ENCODE results near the gene CMTM7. TPM values are rescaled to one million over a fixed set of nuclear protein-coding genes. Genes with fewer than 3 reads are reported as not detected.
"Not testable (repeated sequence)": the region's sequence is repeated elsewhere in the genome, so short reads cannot be mapped to it uniquely, and the experiment has no call there.

Gene CMTM7
- total RNA-seq, 1 donor from 2014 or later: 2.9 TPM

- peaks cover 8% of the 10 kb centered on the region for H3K36me3 ChIP-seq
- H3K9me3 ChIP-seq (replicated peaks): no peaks in the 10 kb centered on the region
- H3K27ac ChIP-seq (replicated peaks): no peak overlapping the region
- DNase-seq: no peak
- no peak for TF ChIP-seq CTCF (IDR thresholded peaks at IDR 0.05; ENCODE audit: borderline replicate concordance)
- peaks cover 15% of the 10 kb centered on the region for H3K4me1 ChIP-seq
- no peaks in the 10 kb centered on the region for H3K27me3 ChIP-seq (ENCODE audit: low read depth)
- no peak overlapping the region for H3K4me3 ChIP-seq
- intact Hi-C loops (cut with micrococcal nuclease): loop anchor here (10.0 kb wide), 1 partner anchor 296 kb away; no protein-coding TSS in a partner anchor
Measured at GRCh38 chr3:32471246-32471645, 79.6 kb downstream of the CMTM7 start.

GRCh38 chr3:32472151-32472550 is 80.5 kb downstream of the CMTM7 start:
- H3K27ac ChIP-seq (replicated peaks); H3K9me3 ChIP-seq (replicated peaks); H3K36me3 ChIP-seq; DNase-seq; H3K4me3 ChIP-seq; H3K27me3 ChIP-seq (ENCODE audit: low read depth): not testable (repeated sequence)
- H3K4me1 ChIP-seq: peaks cover 15% of the 10 kb centered on the region
- intact Hi-C loops (cut with micrococcal nuclease): loop anchor here (10.0 kb wide), 1 partner anchor 297 kb away; no protein-coding TSS in a partner anchor

- TF ChIP-seq CTCF (IDR thresholded peaks at IDR 0.05; ENCODE audit: borderline replicate concordance): no peak
- no peaks in the 10 kb centered on the region for H3K4me1 ChIP-seq
- intact Hi-C loops (cut with micrococcal nuclease): loop anchor here (10.0 kb wide), 1 partner anchor 299 kb away; no protein-coding TSS in a partner anchor
Measured at GRCh38 chr3:32474201-32474600, 82.5 kb downstream of the CMTM7 start.

GRCh38 chr3:32480604-32481003 is 89.0 kb downstream of the CMTM7 start:
- Histone ChIP-seq H3K9me3 (replicated peaks) (no peaks in the 10 kb centered on the region), H3K36me3 (peaks cover 26% of the 10 kb centered on the region), H3K4me3 (no peak overlapping the region), H3K27ac (replicated peaks) (no peak overlapping the region), H3K4me1 (peaks cover 6% of the 10 kb centered on the region), H3K27me3 (ENCODE audit: low read depth) (no peaks in the 10 kb centered on the region)
- intact Hi-C loops (cut with micrococcal nuclease): no loop called here
- no peak for DNase-seq
- no peak for TF ChIP-seq CTCF (IDR thresholded peaks at IDR 0.05; ENCODE audit: borderline replicate concordance)

More at GRCh38 chr3:32474201-32474600, 82.5 kb downstream of the CMTM7 start:
- Histone ChIP-seq H3K27ac (replicated peaks) (no peak overlapping the region), H3K4me3 (no peak overlapping the region), H3K36me3 (peaks cover 22% of the 10 kb centered on the region), H3K27me3 (ENCODE audit: low read depth) (no peaks in the 10 kb centered on the region), H3K9me3 (replicated peaks) (no peaks in the 10 kb centered on the region)
- no peak for DNase-seq

GRCh38 chr3:32481791-32482631 is 90.4 kb downstream of the CMTM7 start:
- Histone ChIP-seq H3K9me3 (replicated peaks) (no peaks in the 10 kb centered on the region), H3K4me1 (peaks cover 6% of the 10 kb centered on the region), H3K27ac (replicated peaks) (no peak overlapping the region), H3K4me3 (no peak overlapping the region), H3K27me3 (ENCODE audit: low read depth) (no peaks in the 10 kb centered on the region), H3K36me3 (peaks cover 36% of the 10 kb centered on the region)
- no peak for TF ChIP-seq CTCF (IDR thresholded peaks at IDR 0.05; ENCODE audit: borderline replicate concordance)
- intact Hi-C loops (cut with micrococcal nuclease): no loop called here
- DNase-seq: no peak

- no peak overlapping the region for H3K27ac ChIP-seq (replicated peaks)
- DNase-seq: no peak
- no peaks in the 10 kb centered on the region for H3K27me3 ChIP-seq (ENCODE audit: low read depth)
- H3K4me3 ChIP-seq: no peak overlapping the region
- intact Hi-C loops (cut with micrococcal nuclease): no loop called here
- H3K36me3 ChIP-seq: peaks cover 41% of the 10 kb centered on the region
- no peaks in the 10 kb centered on the region for H3K9me3 ChIP-seq (replicated peaks)
- no peak for TF ChIP-seq CTCF (IDR thresholded peaks at IDR 0.05; ENCODE audit: borderline replicate concordance)
- H3K4me1 ChIP-seq: peaks cover 6% of the 10 kb centered on the region
Measured at GRCh38 chr3:32482693-32483092, 91.0 kb downstream of the CMTM7 start.

Data from left ventricle myocardium inferior (tissue), 1 donor.